Endodermal cell (in vitro differentiated cells): Measurements from ENCODE around the gene OPCML. TPM values are rescaled to one million over a fixed set of nuclear protein-coding genes. Genes with fewer than 3 reads are reported as not detected.

Source experiments
- DNase-seq: peaks from one replicate; pipeline ENCODE4 v3.0.0-alpha.2; 2017
- H3K27ac ChIP-seq: 2 replicates; pipeline ENCODE4 v1.5.1; 2013; ENCODE audit warnings: mild to moderate bottlenecking, low read depth, low read length, moderate library complexity
- H3K27me3 ChIP-seq: 2 replicates; pipeline ENCODE4 v1.6.1; 2013; ENCODE audit warnings: mild to moderate bottlenecking, low read length, moderate library complexity; ENCODE audit not compliant: insufficient read depth, control insufficient read depth, poor library complexity, severe bottlenecking
- H3K36me3 ChIP-seq: 2 replicates; pipeline ENCODE4 v1.7.0; 2013; ENCODE audit warnings: mild to moderate bottlenecking, low read length, moderate library complexity; ENCODE audit not compliant: control insufficient read depth, insufficient read depth
- H3K4me1 ChIP-seq: one replicate; pipeline ENCODE4 v1.7.0; 2013; ENCODE audit warnings: low read length; ENCODE audit not compliant: control insufficient read depth, insufficient read depth
- H3K4me3 ChIP-seq: 2 replicates; pipeline ENCODE4 v1.5.1; 2013; ENCODE audit warnings: mild to moderate bottlenecking, low read length, moderate library complexity
- H3K9ac ChIP-seq: 2 replicates; pipeline ENCODE4 v1.6.1; 2013; ENCODE audit warnings: mild to moderate bottlenecking, low read length, moderate library complexity; ENCODE audit not compliant: poor library complexity, severe bottlenecking; ENCODE audit errors: extremely low read depth
- H3K9me3 ChIP-seq: 2 replicates; pipeline ENCODE4 v1.6.1; 2013; ENCODE audit warnings: mild to moderate bottlenecking, low read length, moderate library complexity; ENCODE audit not compliant: control insufficient read depth
- H3K27ac Mint-ChIP-seq: 2 replicates; pipeline ENCODE4 v1.8.0; 2020; ENCODE audit warnings: mixed read lengths
- H3K27me3 Mint-ChIP-seq: 2 replicates; pipeline ENCODE4 v1.8.0; 2021; ENCODE audit warnings: mild to moderate bottlenecking, mixed read lengths; ENCODE audit not compliant: insufficient read depth
- H3K36me3 Mint-ChIP-seq: 2 replicates; pipeline ENCODE4 v1.8.0; 2020; ENCODE audit warnings: low read depth, mixed read lengths
- H3K4me1 Mint-ChIP-seq: 2 replicates; pipeline ENCODE4 v1.8.0; 2020; ENCODE audit warnings: mixed read lengths
- H3K4me3 Mint-ChIP-seq: 2 replicates; pipeline ENCODE4 v1.8.0; 2020; ENCODE audit warnings: mild to moderate bottlenecking, moderate library complexity, mixed read lengths
- H3K9me3 Mint-ChIP-seq: 2 replicates; pipeline ENCODE4 v1.8.0; 2020; ENCODE audit warnings: mild to moderate bottlenecking, mixed read lengths
- WGBS, 2 experiments: methylation state at CpG; one replicate each; pipeline versions ENCODE4 v1.1.5 to v1.1.7; 2013; ENCODE audit warnings: missing lambda C conversion rate in 2 of 2, mixed read lengths in 1 of 2; ENCODE audit not compliant: insufficient coverage in 1 of 2, insufficient read length in 1 of 2; 5-methylcytosine and 5-hydroxymethylcytosine counted together
- total RNA-seq, 2 donors: library from RNA; stranded (reverse); fragmentation: NEBNext Ultra II Directional in 1 of 2; extraction: Animal tissue kit (Norgen Biotek cat#: 25700) in 1 of 2; gene quantifications; 2 replicates in 1 of 2; 3 replicates in 1 of 2; pipeline ENCODE4 v1.2.1, GENCODE V29; 2021
- TF ChIP-seq, protein P1 (sequence below): fragments of 200-600 bp; sonication (generic); conservative IDR thresholded peaks from 2 replicates; pipeline ENCODE4 v1.5.0; 2021; ENCODE audit warnings: antibody characterized with exemption, mild to moderate bottlenecking

Gene OPCML
- total RNA-seq, 2 donors from 2014 or later, result 0.49 to 0.86 TPM

DNA sequence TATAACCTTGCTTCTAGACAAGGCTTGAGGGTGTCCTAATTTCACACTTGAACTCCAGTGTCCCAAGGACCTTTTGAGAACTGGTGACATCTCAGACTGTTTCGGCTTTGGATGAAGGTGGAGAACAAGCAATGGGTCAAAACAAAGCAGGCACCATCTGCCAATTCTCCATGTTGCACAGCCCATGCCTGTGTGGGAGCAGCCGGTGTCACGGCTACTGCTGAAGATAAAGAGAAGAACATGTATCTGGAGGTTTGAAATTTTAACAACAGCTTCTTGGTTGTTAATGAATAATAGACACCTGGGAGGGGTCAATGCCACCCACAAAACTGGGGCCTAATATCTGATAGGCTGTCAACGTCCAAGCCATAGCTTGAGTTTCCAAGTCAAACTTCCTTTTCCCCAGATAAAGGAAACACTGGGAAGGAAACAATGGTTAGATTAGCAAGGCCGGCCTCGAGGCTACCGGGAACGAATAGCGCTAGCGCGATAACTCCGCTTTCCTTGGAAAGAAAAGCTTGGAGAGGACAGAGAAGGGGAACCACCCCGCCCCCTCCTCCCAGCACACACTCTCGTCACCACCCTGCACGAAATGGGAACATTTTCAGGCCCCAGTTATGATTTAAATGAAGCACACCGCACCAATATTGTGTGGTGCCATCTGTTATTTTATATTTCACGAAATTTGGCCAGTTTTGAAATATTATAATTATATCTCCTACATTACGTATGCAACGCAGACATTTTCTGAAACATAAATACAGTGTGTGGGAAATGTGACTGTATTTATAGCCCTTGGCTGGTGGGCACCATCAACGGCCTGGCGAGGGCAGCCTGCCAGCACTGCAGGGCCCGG is 21.8 kb upstream of the OPCML start:
- DNase-seq, result no peak
- Histone ChIP-seq H3K4me3 (no peak overlapping the region), H3K9ac (no peak overlapping the region), H3K9me3 (no peaks in the 10 kb centered on the region), H3K4me1 (peaks cover 3% of the 10 kb centered on the region), H3K36me3 (no peaks in the 10 kb centered on the region), H3K27ac (no peak overlapping the region), H3K27me3 (no peaks in the 10 kb centered on the region)
- Mint-ChIP-seq H3K27ac (no peak overlapping the region), H3K27me3 (no peaks in the 10 kb centered on the region), H3K36me3 (no peaks in the 10 kb centered on the region), H3K4me1 (peaks cover 7% of the 10 kb centered on the region), H3K4me3 (no peak overlapping the region), H3K9me3 (no peaks in the 10 kb centered on the region)
- 92 to 95% methylated on average over 9 to 21 of the region's 22 CpGs for WGBS, 2 experiments
- TF ChIP-seq, protein P1, sequence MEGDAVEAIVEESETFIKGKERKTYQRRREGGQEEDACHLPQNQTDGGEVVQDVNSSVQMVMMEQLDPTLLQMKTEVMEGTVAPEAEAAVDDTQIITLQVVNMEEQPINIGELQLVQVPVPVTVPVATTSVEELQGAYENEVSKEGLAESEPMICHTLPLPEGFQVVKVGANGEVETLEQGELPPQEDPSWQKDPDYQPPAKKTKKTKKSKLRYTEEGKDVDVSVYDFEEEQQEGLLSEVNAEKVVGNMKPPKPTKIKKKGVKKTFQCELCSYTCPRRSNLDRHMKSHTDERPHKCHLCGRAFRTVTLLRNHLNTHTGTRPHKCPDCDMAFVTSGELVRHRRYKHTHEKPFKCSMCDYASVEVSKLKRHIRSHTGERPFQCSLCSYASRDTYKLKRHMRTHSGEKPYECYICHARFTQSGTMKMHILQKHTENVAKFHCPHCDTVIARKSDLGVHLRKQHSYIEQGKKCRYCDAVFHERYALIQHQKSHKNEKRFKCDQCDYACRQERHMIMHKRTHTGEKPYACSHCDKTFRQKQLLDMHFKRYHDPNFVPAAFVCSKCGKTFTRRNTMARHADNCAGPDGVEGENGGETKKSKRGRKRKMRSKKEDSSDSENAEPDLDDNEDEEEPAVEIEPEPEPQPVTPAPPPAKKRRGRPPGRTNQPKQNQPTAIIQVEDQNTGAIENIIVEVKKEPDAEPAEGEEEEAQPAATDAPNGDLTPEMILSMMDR, result no peak

- Histone ChIP-seq H3K27me3 (no peaks in the 10 kb centered on the region), H3K36me3 (no peaks in the 10 kb centered on the region), H3K4me1 (peaks cover 3% of the 10 kb centered on the region), H3K9me3 (no peaks in the 10 kb centered on the region), H3K4me3 (no peak overlapping the region), H3K9ac (no peak overlapping the region), H3K27ac (no peak overlapping the region)
- Mint-ChIP-seq H3K4me1 (peaks cover 1% of the 10 kb centered on the region), H3K27me3 (no peaks in the 10 kb centered on the region), H3K4me3 (no peak overlapping the region), H3K36me3 (no peaks in the 10 kb centered on the region), H3K27ac (no peak overlapping the region), H3K9me3 (no peaks in the 10 kb centered on the region)
- TF ChIP-seq, protein P1, result no peak
- no peak for DNase-seq
- 93 to 96% methylated on average over 4 to 6 of the region's 6 CpGs for WGBS, 2 experiments
These were observed 20.6 kb upstream of the OPCML start for GRCh38 chr11:133552938-133553337.

GRCh38 chr11:133551064-133551463 is 18.8 kb upstream of the OPCML start:
- Histone ChIP-seq H3K4me1 (peaks cover 3% of the 10 kb centered on the region), H3K36me3 (no peaks in the 10 kb centered on the region), H3K9me3 (no peaks in the 10 kb centered on the region), H3K27me3 (no peaks in the 10 kb centered on the region), H3K27ac (no peak overlapping the region), H3K9ac (no peak overlapping the region), H3K4me3 (no peak overlapping the region)
- peaks cover 1% of the 10 kb centered on the region for H3K4me1 Mint-ChIP-seq
- TF ChIP-seq, protein P1, result no peak
- 87 to 97% methylated on average over 2 to 5 of the region's 5 CpGs for WGBS, 2 experiments
- H3K27ac Mint-ChIP-seq, result no peak overlapping the region
- no peak overlapping the region for H3K4me3 Mint-ChIP-seq
- no peaks in the 10 kb centered on the region for H3K27me3 Mint-ChIP-seq
- no peaks in the 10 kb centered on the region for H3K36me3 Mint-ChIP-seq
- no peak for DNase-seq
- H3K9me3 Mint-ChIP-seq, result no peaks in the 10 kb centered on the region
